Psoas muscle (tissue), 8 donors: Measurements from ENCODE around the gene SERTM2. TPM values are rescaled to one million over a fixed set of nuclear protein-coding genes. Genes with fewer than 3 reads are reported as not detected.

Source experiments
- ATAC-seq, 4 donors: fragments of 200-7000 bp; cut with Tn5 transposase; one replicate each; pipeline ENCODE4 v1.9.1; 2020; ENCODE audit warnings: moderate library complexity in 3 of 4, mild to moderate bottlenecking in 2 of 4
- DNase-seq, 2 donors: peaks; one replicate each; pipeline ENCODE4 v3.0.0-alpha.2; 2020
- H3K27ac ChIP-seq: fragments of 200-600 bp; one replicate; pipeline ENCODE4 v1.8.0; 2022
- H3K27me3 ChIP-seq, 3 donors: fragments of 200-600 bp in 1 of 3; one replicate each; pipeline versions ENCODE4 v1.6.1 to v1.8.0; 2013 to 2022; ENCODE audit warnings: low read length in 2 of 3, mild to moderate bottlenecking in 2 of 3, moderate library complexity in 1 of 3; ENCODE audit not compliant: insufficient read depth in 3 of 3
- H3K36me3 ChIP-seq, 2 donors: fragments of 200-600 bp in 1 of 2; one replicate each; pipeline versions ENCODE4 v1.6.1 to v1.8.0; 2013 to 2022; ENCODE audit warnings: low read depth in 1 of 2, mild to moderate bottlenecking in 1 of 2, moderate library complexity in 1 of 2; ENCODE audit not compliant: insufficient read depth in 1 of 2
- H3K4me1 ChIP-seq: fragments of 200-600 bp; one replicate; pipeline ENCODE4 v1.8.0; 2022
- H3K4me3 ChIP-seq: fragments of 200-600 bp; one replicate; pipeline ENCODE4 v1.8.0; 2022; ENCODE audit warnings: mild to moderate bottlenecking
- H3K9me3 ChIP-seq: fragments of 200-600 bp; one replicate; pipeline ENCODE4 v1.8.0; 2022
- CTCF ChIP-seq: fragments of 200-600 bp; IDR thresholded peaks from one replicate; pipeline ENCODE4 v1.8.0; 2022; ENCODE audit warnings: antibody characterized with exemption
- whole genome bisulfite sequencing, 3 donors: extraction: QIAGEN DNeasy Blood & Tissue Kit; methylation state at CpG; one replicate each; pipeline versions ENCODE4 v1.1.6 to v1.1.7; 2013; 5-methylcytosine and 5-hydroxymethylcytosine counted together
- intact Hi-C, 2 donors: fragments of 100-400 bp; cut with DNase I; formaldehyde crosslinking; loops; one replicate each; pipeline versions ENCODE4 v1.11.0 to v1.14.2; 2022
- long read RNA-seq, 2 donors: library from polyadenylated mRNA; unstranded; transcript quantifications; one replicate each; pipeline ENCODE4 v2.0.0, GENCODE V29; 2021
- polyA plus RNA-seq, 3 donors: library from polyadenylated mRNA; stranded (reverse); fragments of 200-250 nt; gene quantifications; one replicate each; pipeline ENCODE4 v1.2.3, GENCODE V29; 2013
- total RNA-seq, 4 donors: library from RNA; stranded (reverse); fragmentation: NEBNext Ultra II Directional in 2 of 4; extraction: Animal tissue kit (Norgen Biotek cat#: 25700) in 2 of 4; gene quantifications; one replicate each; pipeline versions ENCODE4 v1.2.1 to v1.2.4, GENCODE V29; 2021 to 2023
- donor health status: healthy with polysubstance abuse.
- donor health status: DM: no; HTN: no; CAD: no; lungs with moderate emphysema.
- donor health status: Bipolar disorder and iron deficiency.
- donor health status: healthy.
- donor health status: DM: yes; HTN: yes; CAD: no.
- donor health status: DM: no; HTN: no; CAD: no.
- donor health status: DM: no; HTN: no; CAD: no.
- donor health status: DM: yes; HTN: yes; CAD: no.

SERTM2 gene
- under 1 TPM in 2 of 4 donors, not detected in 2; 0.05 to 0.10 TPM for total RNA-seq
- not detected for polyA plus RNA-seq
- long read RNA-seq, donor 1: 0 reads
- long read RNA-seq, donor 2: 0 reads

- Histone ChIP-seq H3K4me1 (no peaks in the 10 kb centered on the region), H3K36me3 (no peaks in the 10 kb centered on the region), H3K27ac (no peak within 1 kb of the TSS), H3K27me3 (peaks cover 0 to 25% (median 0%) of the 10 kb centered on the region in 3 donors), H3K9me3 (no peaks in the 10 kb centered on the region), H3K4me3 (no peak within 1 kb of the TSS)
- no peak for TF ChIP-seq CTCF
- DNase-seq (no peak), ATAC-seq (no peak)
- WGBS, 3 donors: 8 to 9% (median 9%) methylated on average over 3 of the region's 3 CpGs
- intact Hi-C loops: no loop called here
Observed at GRCh38 chrX:111511477-111511876, at the start of gene SERTM2. SERTM2 (plus strand) TSS chrX:111511645; CDS start chrX:111518858, 7,213 bp downstream.

DNA sequence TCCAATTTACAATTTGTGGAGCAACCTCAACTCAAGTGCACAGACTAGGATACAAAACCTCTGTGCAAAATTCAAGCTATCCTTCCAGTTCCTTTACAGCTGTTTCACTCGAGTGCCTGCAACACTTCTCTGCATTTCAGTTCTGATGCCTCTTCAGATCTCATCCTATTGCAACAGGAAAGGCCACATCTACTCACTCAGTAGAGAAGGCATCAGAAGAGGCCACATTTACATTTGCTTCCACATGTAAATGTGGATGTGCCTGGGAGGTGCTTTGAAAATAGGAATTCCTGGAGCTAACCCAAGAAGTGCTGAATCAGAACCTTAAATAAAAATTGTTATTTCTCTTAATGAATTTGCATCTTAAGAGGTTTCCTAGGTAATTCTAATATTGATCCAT, 45.8 kb upstream of the SERTM2 start:
- no peak for TF ChIP-seq CTCF

DNA sequence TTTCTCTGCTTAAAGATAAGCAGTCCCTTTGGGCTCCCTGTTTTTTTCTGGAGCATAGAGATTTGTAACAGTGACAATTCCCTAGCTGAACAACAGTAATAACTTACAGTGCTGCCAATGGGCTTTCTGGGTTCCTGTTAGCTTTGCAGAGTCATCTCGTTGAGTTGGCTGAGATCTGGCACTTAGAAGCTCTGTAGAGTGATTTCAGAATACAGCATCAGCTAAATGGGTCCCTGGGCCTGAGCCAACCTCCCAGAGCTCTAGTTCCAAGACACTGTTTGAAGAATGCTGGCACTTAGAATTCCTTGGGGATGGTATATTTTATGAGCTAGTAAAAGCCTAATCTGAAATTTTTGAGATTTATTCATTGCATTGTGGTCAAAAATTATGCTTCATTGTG, 43.5 kb upstream of the SERTM2 start:
- WGBS, 3 donors: 0 to 10% (median 6%) methylated on average over 1 of the region's 1 CpG
- intact Hi-C loops: no loop called here
- H3K9me3 ChIP-seq: no peaks in the 10 kb centered on the region
- no peak overlapping the region for H3K27ac ChIP-seq
- peak; percentile 15 to 60 for DNase-seq
- H3K4me3 ChIP-seq: no peak overlapping the region
- no peaks in the 10 kb centered on the region for H3K36me3 ChIP-seq
- no peak for TF ChIP-seq CTCF
- peaks cover 0 to 2% (median 0%) of the 10 kb centered on the region in 3 donors for H3K27me3 ChIP-seq
- ATAC-seq: no peak
- no peaks in the 10 kb centered on the region for H3K4me1 ChIP-seq

More for the DNA sequence above, 45.8 kb upstream of the SERTM2 start:
- no peak overlapping the region for H3K4me3 ChIP-seq
- peaks cover 0 to 2% (median 0%) of the 10 kb centered on the region in 3 donors for H3K27me3 ChIP-seq
- no peak for ATAC-seq
- H3K9me3 ChIP-seq: no peaks in the 10 kb centered on the region
- intact Hi-C loops: no loop called here
- H3K36me3 ChIP-seq: no peaks in the 10 kb centered on the region
- WGBS, 3 donors: 21 to 35% (median 32%) methylated on average over 1 of the region's 1 CpG
- no peaks in the 10 kb centered on the region for H3K4me1 ChIP-seq
- no peak overlapping the region for H3K27ac ChIP-seq
- no peak for DNase-seq

GRCh38 chrX:111470681-111471403, 40.6 kb upstream of the SERTM2 start:
- TF ChIP-seq CTCF: no peak
- Histone ChIP-seq H3K36me3 (no peaks in the 10 kb centered on the region), H3K27me3 (peaks cover 0 to 3% (median 0%) of the 10 kb centered on the region in 3 donors), H3K4me3 (no peak overlapping the region), H3K9me3 (no peaks in the 10 kb centered on the region), H3K27ac (no peak overlapping the region), H3K4me1 (no peaks in the 10 kb centered on the region)
- 78 to 94% (median 91%) methylated on average over 2 of the region's 2 CpGs for WGBS, 3 donors
- intact Hi-C loops: no loop called here
- DNase-seq: no peak
- ATAC-seq: no peak
